A549 (cell line): Measurements from ENCODE around the gene PSMD9. TPM values are rescaled to one million over a fixed set of nuclear protein-coding genes. Genes with fewer than 3 reads are reported as not detected.

ENCODE experiments used
- ATAC-seq, 2 experiments: fragments of 200-7000 bp in 1 of 2; fragments of >200 bp in 1 of 2; cut with Nextera tagmentation in 1 of 2; cut with Tn5 transposase in 1 of 2; 3 replicates each; pipeline versions ENCODE4 v1.8.0 to v1.9.1; 2018 to 2020; ENCODE audit warnings: mild to moderate bottlenecking in 1 of 2, moderate library complexity in 1 of 2
- CTCF ChIA-PET: fragments of 300-600 bp; sonication (Branson Sonifier 250); formaldehyde crosslinking; extraction: SDS; loops from one replicate; lab custom pipeline; 2021; ENCODE audit warnings: antibody characterized with exemption, inconsistent platforms; lab: Yijun Ruan, JAX
- POLR2A ChIA-PET: fragments of 350-600 bp; formaldehyde crosslinking; extraction: SDS; loops from one replicate; lab custom pipeline; 2021; ENCODE audit warnings: antibody characterized with exemption, inconsistent platforms; lab: Yijun Ruan, JAX
- DNase-seq, 2 experiments: peaks; one replicate each; pipeline versions ENCODE4 v3.0.0 to v3.0.0-alpha.2; 2011 to 2016; ENCODE audit warnings: low read depth in 1 of 2, low spot score in 1 of 2
- FAIRE-seq: peaks from 2 replicates; lab custom pipeline; 2011; peaks lifted over from hg19 to GRCh38; lab: Jason Lieb, UNC
- H3K27ac ChIP-seq, 2 experiments: fragments of >200 bp; sonication (Bioruptor Twin); formaldehyde crosslinking; 3 replicates each; pipeline ENCODE4 v1.5.1; 2016 to 2017
- H3K4me1 ChIP-seq: fragments of >200 bp; sonication (Bioruptor Twin); formaldehyde crosslinking; 3 replicates; pipeline ENCODE4 v1.6.1; 2016
- H3K4me2 ChIP-seq: fragments of >200 bp; sonication (Bioruptor Twin); formaldehyde crosslinking; 3 replicates; pipeline ENCODE4 v1.6.1; 2016
- H3K4me3 ChIP-seq: fragments of >200 bp; sonication (Bioruptor Twin); formaldehyde crosslinking; 3 replicates; pipeline ENCODE4 v1.5.1; 2016
- H3K9me3 ChIP-seq: fragments of >200 bp; sonication (Bioruptor Twin); formaldehyde crosslinking; 3 replicates; pipeline ENCODE4 v1.6.1; 2016
- ATOH8 ChIP-seq: fragments of 250-450 bp; sonication (Bioruptor Pico); IDR thresholded peaks from 2 replicates; pipeline ENCODE4 v1.5.0; 2020; ENCODE audit warnings: low read depth, mild to moderate bottlenecking, moderate library complexity
- BCL3 ChIP-seq: fragments of >200 bp; sonication (Bioruptor Twin); formaldehyde crosslinking; IDR thresholded peaks from 3 replicates; pipeline ENCODE4 v1.6.1; 2016
- BHLHE40 ChIP-seq: IDR thresholded peaks from 2 replicates; pipeline ENCODE4 v1.6.1; 2012; ENCODE audit warnings: low read depth, low read length, inconsistent platforms
- CBX2 ChIP-seq: fragments of 200-600 bp; sonication (generic); IDR thresholded peaks from 2 replicates; pipeline ENCODE4 v1.6.1; 2016; ENCODE audit warnings: low read depth, mild to moderate bottlenecking, borderline replicate concordance
- E2F6 ChIP-seq: IDR thresholded peaks from 2 replicates; pipeline ENCODE4 v1.6.1; 2012; ENCODE audit warnings: low read depth, borderline replicate concordance
- EHMT2 ChIP-seq: fragments of 200-600 bp; sonication (generic); IDR thresholded peaks from 2 replicates; pipeline ENCODE4 v1.6.1; 2016; ENCODE audit warnings: antibody characterized with exemption, low read depth, mild to moderate bottlenecking, moderate library complexity
- ELK1 ChIP-seq: fragments of 150-350 bp; IDR thresholded peaks from 2 replicates; pipeline ENCODE4 v1.6.1; 2014; ENCODE audit warnings: low read depth, mild to moderate bottlenecking, low read length
- EP300 ChIP-seq, 2 experiments: fragments of >200 bp; sonication (Bioruptor Twin); formaldehyde crosslinking; IDR thresholded peaks; 2 replicates in 1 of 2; 3 replicates in 1 of 2; pipeline ENCODE4 v1.6.1; 2016 to 2017
- HDAC2 ChIP-seq: fragments of 200-600 bp; sonication (generic); IDR thresholded peaks from 2 replicates; pipeline ENCODE4 v1.6.1; 2016
- HES2 ChIP-seq: fragments of >200 bp; sonication (Bioruptor Twin); formaldehyde crosslinking; IDR thresholded peaks from 2 replicates; pipeline ENCODE4 v1.6.1; 2016
- HEYL ChIP-seq: fragments of 250-450 bp; sonication (Bioruptor Pico); IDR thresholded peaks from 2 replicates; pipeline ENCODE4 v1.8.0; 2021; ENCODE audit warnings: mild to moderate bottlenecking, moderate library complexity
- HOXA7 ChIP-seq: fragments of 250-450 bp; sonication (Bioruptor Pico); IDR thresholded peaks from 2 replicates; pipeline ENCODE4 v1.5.0; 2020; ENCODE audit warnings: mild to moderate bottlenecking, moderate library complexity
- HOXB13 ChIP-seq: fragments of 250-450 bp; sonication (Bioruptor Pico); IDR thresholded peaks from 2 replicates; pipeline ENCODE4 v1.5.0; 2020; ENCODE audit warnings: low read depth, mild to moderate bottlenecking, moderate library complexity
- HOXB5 ChIP-seq: fragments of 250-450 bp; sonication (Bioruptor Pico); IDR thresholded peaks from 2 replicates; pipeline ENCODE4 v1.5.0; 2020; ENCODE audit warnings: mild to moderate bottlenecking, moderate library complexity
- JUN ChIP-seq, 2 experiments: fragments of >200 bp; sonication (Bioruptor Twin); formaldehyde crosslinking; IDR thresholded peaks; 2 replicates in 1 of 2; 3 replicates in 1 of 2; pipeline ENCODE4 v1.6.1; 2016 to 2017
- KDM5A ChIP-seq: fragments of 200-600 bp; sonication (generic); IDR thresholded peaks from 2 replicates; pipeline ENCODE4 v1.6.1; 2016; ENCODE audit warnings: antibody characterized with exemption, mild to moderate bottlenecking
- MAFK ChIP-seq: fragments of 450-650 bp; IDR thresholded peaks from 2 replicates; pipeline ENCODE4 v1.6.1; 2014; ENCODE audit not compliant: partially characterized antibody
- MAZ ChIP-seq: fragments of 150-350 bp; IDR thresholded peaks from 2 replicates; pipeline ENCODE4 v1.6.1; 2014; ENCODE audit warnings: antibody characterized with exemption, low read depth, low read length, borderline replicate concordance
- NFE2L2 ChIP-seq: fragments of 150-350 bp; conservative IDR thresholded peaks from 2 replicates; pipeline ENCODE4 v1.6.1; 2014; ENCODE audit warnings: low read length
- PHF8 ChIP-seq: fragments of 200-600 bp; sonication (generic); IDR thresholded peaks from 2 replicates; pipeline ENCODE4 v1.6.1; 2016; ENCODE audit warnings: low read depth, mild to moderate bottlenecking, antibody characterized with exemption, moderate library complexity, borderline replicate concordance
- POLR2A ChIP-seq: IDR thresholded peaks from 2 replicates; pipeline ENCODE4 v1.6.1; 2012; ENCODE audit warnings: mild to moderate bottlenecking, low read length
- RAD21 ChIP-seq, 2 experiments: fragments of >200 bp in 1 of 2; sonication (Bioruptor Twin) in 1 of 2; formaldehyde crosslinking in 1 of 2; IDR thresholded peaks in 1 of 2; conservative IDR thresholded peaks in 1 of 2; 2 replicates in 1 of 2; 3 replicates in 1 of 2; pipeline ENCODE4 v1.6.1; 2012 to 2018; ENCODE audit warnings: inconsistent platforms in 1 of 2
- RARB ChIP-seq: fragments of 250-450 bp; sonication (Bioruptor Pico); IDR thresholded peaks from 2 replicates; pipeline ENCODE4 v1.8.0; 2021; ENCODE audit warnings: mild to moderate bottlenecking, moderate library complexity
- RFX5 ChIP-seq: fragments of 450-650 bp; IDR thresholded peaks from 2 replicates; pipeline ENCODE4 v1.7.1; 2014; ENCODE audit warnings: antibody characterized with exemption, mild to moderate bottlenecking, moderate library complexity
- RNF2 ChIP-seq: fragments of 200-600 bp; sonication (generic); IDR thresholded peaks from 2 replicates; pipeline ENCODE4 v1.6.1; 2016; ENCODE audit warnings: low read depth, mild to moderate bottlenecking, antibody characterized with exemption, moderate library complexity, borderline replicate concordance
- SMC3 ChIP-seq: fragments of >200 bp; sonication (Bioruptor Twin); formaldehyde crosslinking; IDR thresholded peaks from 3 replicates; pipeline ENCODE4 v1.6.1; 2018; ENCODE audit warnings: inconsistent platforms
- TFCP2L1 ChIP-seq: fragments of 250-450 bp; sonication (Bioruptor Pico); IDR thresholded peaks from 2 replicates; pipeline ENCODE4 v1.5.0; 2021; ENCODE audit warnings: mild to moderate bottlenecking
- TP53 ChIP-seq: fragments of 250-450 bp; sonication (Bioruptor Pico); IDR thresholded peaks from 2 replicates; pipeline ENCODE4 v1.5.0; 2021; ENCODE audit warnings: mild to moderate bottlenecking, moderate library complexity
- ZC3H11A ChIP-seq: fragments of 450-650 bp; IDR thresholded peaks from 2 replicates; pipeline ENCODE4 v1.6.1; 2014; ENCODE audit warnings: antibody characterized with exemption, mild to moderate bottlenecking
- ZNF302 ChIP-seq: fragments of 250-450 bp; sonication (Bioruptor Pico); IDR thresholded peaks from 2 replicates; pipeline ENCODE4 v1.9.0; 2021; ENCODE audit warnings: inconsistent platforms, mild to moderate bottlenecking, moderate library complexity
- ZSCAN20 ChIP-seq: fragments of 250-450 bp; sonication (Bioruptor Pico); IDR thresholded peaks from 2 replicates; pipeline ENCODE4 v1.8.0; 2022; ENCODE audit warnings: mild to moderate bottlenecking, moderate library complexity
- WGBS: methylation state at CpG from one replicate; pipeline ENCODE4 v1.1.6; 2017; ENCODE audit errors: missing lambda C conversion rate; 5-methylcytosine and 5-hydroxymethylcytosine counted together
- polyA plus RNA-seq, 4 experiments: library from polyadenylated mRNA; depleted of rRNA in 3 of 4; stranded (reverse); fragments of >200 nt; fragmentation: RNase III in 1 of 4; extraction: RNeasy Plus Mini Kit Qiagen cat#74134 plus additional on column Dnase treatment in 1 of 4; gene quantifications; 2 replicates in 3 of 4; 3 replicates in 1 of 4; pipeline ENCODE4 v1.2.3, GENCODE V29; 2011 to 2017
- TF ChIP-seq, protein P1 (sequence below): IDR thresholded peaks from 2 replicates; pipeline ENCODE4 v1.6.1; 2012
- TF ChIP-seq, protein P2 (sequence below): fragments of 450-650 bp; IDR thresholded peaks from 2 replicates; pipeline ENCODE4 v1.6.1; 2014; ENCODE audit warnings: antibody characterized with exemption
- TF ChIP-seq, protein P3 (sequence below): IDR thresholded peaks from 2 replicates; pipeline ENCODE4 v1.6.1; 2012
- TF ChIP-seq, protein P4 (sequence below): fragments of >200 bp; sonication (Bioruptor Twin); formaldehyde crosslinking; IDR thresholded peaks from 3 replicates; pipeline ENCODE4 v1.5.1; 2016

Gene PSMD9
- polyA plus RNA-seq, 2 of the 4 experiments (the other 2 are of a cell fraction), result 89.3 to 147 TPM

DNA sequence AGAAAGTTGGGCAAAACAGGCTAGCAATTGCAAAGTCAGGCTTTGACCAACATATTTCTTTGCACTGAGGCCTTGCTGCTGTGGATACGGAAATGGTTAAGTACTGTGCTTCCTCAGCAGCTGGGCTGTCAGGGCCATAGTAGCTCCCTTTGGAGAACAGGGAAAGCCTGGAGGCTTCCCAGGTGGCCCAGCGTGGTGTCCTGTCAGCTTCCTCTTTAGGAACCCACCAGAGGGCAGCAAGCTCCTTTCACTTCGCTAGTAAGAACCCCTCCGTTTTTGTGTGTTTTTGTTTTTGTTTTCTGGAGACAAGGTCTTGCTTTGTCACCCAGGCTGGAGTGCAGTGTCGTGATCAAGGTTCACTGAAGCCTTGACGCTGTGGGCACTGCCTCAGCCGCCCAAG is 28.1 kb downstream of the PSMD9 start:
- TF ChIP-seq BCL3 (no peak), JUN (IDR thresholded peaks at IDR 0.05) (no peak), KDM5A (no peak), POLR2A (no peak), TP53 (no peak), HOXA7 (no peak), NFE2L2 (no peak), ZSCAN20 (CRISPR knock-in tag) (no peak), RARB (CRISPR knock-in tag) (no peak), SMC3 (peak; percentile 43; the same call in 2 of the 3 replicates), MAFK (no peak), HOXB5 (CRISPR knock-in tag) (no peak), RAD21 (conservative IDR thresholded peaks at IDR 0.05 in 1 of 2, IDR thresholded peaks at IDR 0.05 in 1 of 2) (peak; percentile 54 to 66), BHLHE40 (no peak), HDAC2 (no peak), E2F6 (0 out of 2 replicates have a peak, but pooled peaks have one; percentile 20), TFCP2L1 (no peak), HES2 (no peak), ELK1 (no peak), HEYL (CRISPR knock-in tag) (no peak), PHF8 (no peak), CBX2 (no peak), RFX5 (no peak), HOXB13 (CRISPR knock-in tag) (no peak), ATOH8 (CRISPR knock-in tag) (no peak), RNF2 (no peak), ZC3H11A (no peak), EHMT2 (no peak), MAZ (no peak), EP300 (IDR thresholded peaks at IDR 0.05) (no peak), ZNF302 (CRISPR knock-in tag) (no peak)
- TF ChIP-seq, protein P1, sequence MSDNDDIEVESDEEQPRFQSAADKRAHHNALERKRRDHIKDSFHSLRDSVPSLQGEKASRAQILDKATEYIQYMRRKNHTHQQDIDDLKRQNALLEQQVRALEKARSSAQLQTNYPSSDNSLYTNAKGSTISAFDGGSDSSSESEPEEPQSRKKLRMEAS, result no peak
- TF ChIP-seq, protein P2, sequence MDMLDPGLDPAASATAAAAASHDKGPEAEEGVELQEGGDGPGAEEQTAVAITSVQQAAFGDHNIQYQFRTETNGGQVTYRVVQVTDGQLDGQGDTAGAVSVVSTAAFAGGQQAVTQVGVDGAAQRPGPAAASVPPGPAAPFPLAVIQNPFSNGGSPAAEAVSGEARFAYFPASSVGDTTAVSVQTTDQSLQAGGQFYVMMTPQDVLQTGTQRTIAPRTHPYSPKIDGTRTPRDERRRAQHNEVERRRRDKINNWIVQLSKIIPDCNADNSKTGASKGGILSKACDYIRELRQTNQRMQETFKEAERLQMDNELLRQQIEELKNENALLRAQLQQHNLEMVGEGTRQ, result no peak
- TF ChIP-seq, protein P3, sequence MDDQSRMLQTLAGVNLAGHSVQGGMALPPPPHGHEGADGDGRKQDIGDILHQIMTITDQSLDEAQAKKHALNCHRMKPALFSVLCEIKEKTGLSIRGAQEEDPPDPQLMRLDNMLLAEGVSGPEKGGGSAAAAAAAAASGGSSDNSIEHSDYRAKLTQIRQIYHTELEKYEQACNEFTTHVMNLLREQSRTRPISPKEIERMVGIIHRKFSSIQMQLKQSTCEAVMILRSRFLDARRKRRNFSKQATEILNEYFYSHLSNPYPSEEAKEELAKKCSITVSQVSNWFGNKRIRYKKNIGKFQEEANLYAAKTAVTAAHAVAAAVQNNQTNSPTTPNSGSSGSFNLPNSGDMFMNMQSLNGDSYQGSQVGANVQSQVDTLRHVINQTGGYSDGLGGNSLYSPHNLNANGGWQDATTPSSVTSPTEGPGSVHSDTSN, result no peak
- TF ChIP-seq, protein P4, sequence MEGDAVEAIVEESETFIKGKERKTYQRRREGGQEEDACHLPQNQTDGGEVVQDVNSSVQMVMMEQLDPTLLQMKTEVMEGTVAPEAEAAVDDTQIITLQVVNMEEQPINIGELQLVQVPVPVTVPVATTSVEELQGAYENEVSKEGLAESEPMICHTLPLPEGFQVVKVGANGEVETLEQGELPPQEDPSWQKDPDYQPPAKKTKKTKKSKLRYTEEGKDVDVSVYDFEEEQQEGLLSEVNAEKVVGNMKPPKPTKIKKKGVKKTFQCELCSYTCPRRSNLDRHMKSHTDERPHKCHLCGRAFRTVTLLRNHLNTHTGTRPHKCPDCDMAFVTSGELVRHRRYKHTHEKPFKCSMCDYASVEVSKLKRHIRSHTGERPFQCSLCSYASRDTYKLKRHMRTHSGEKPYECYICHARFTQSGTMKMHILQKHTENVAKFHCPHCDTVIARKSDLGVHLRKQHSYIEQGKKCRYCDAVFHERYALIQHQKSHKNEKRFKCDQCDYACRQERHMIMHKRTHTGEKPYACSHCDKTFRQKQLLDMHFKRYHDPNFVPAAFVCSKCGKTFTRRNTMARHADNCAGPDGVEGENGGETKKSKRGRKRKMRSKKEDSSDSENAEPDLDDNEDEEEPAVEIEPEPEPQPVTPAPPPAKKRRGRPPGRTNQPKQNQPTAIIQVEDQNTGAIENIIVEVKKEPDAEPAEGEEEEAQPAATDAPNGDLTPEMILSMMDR, result peak; percentile 29
- TF ChIP-seq, all 56 proteins: peak for 4
- no peaks in the 10 kb centered on the region for H3K4me1 ChIP-seq
- ChIA-PET POLR2A (interaction anchor here (1.3 kb wide), 1 partner anchor 106 kb away, joined by 5 read pairs; no protein-coding TSS in a partner anchor), CTCF (interaction anchor here (0.6 to 2.9 kb wide), 26 partner anchors 9 to 275 kb away, joined by 3 to 9 read pairs (median 4); no protein-coding TSS in a partner anchor)
- H3K4me3 ChIP-seq, result no peak overlapping the region
- ATAC-seq (peak; percentile 78 to 89; a peak in 5 of 6 replicates), FAIRE-seq (no peak), DNase-seq (peak in 1 of 2 experiments; percentile 62)
- no peaks in the 10 kb centered on the region for H3K9me3 ChIP-seq
- WGBS, result 58% methylated on average over 7 of the region's 7 CpGs
- no peak overlapping the region for H3K27ac ChIP-seq
- H3K4me2 ChIP-seq, result no peak overlapping the region
